Activated gamma-delta T cell treated with anti-CD3 and anti-CD28 coated beads, Interleukin-2, amount 50 U/mL, for 16 hours (primary cell): ENCODE results near the gene RHOBTB3.
A peak's percentile ranks its signal among the peaks of the same experiment; 100 is the strongest.

Source experiments
- DNase-seq: peaks from one replicate; pipeline ENCODE4 v3.0.0-alpha.2; 2020; ENCODE audit warnings: low read depth

RHOBTB3 gene

DNA sequence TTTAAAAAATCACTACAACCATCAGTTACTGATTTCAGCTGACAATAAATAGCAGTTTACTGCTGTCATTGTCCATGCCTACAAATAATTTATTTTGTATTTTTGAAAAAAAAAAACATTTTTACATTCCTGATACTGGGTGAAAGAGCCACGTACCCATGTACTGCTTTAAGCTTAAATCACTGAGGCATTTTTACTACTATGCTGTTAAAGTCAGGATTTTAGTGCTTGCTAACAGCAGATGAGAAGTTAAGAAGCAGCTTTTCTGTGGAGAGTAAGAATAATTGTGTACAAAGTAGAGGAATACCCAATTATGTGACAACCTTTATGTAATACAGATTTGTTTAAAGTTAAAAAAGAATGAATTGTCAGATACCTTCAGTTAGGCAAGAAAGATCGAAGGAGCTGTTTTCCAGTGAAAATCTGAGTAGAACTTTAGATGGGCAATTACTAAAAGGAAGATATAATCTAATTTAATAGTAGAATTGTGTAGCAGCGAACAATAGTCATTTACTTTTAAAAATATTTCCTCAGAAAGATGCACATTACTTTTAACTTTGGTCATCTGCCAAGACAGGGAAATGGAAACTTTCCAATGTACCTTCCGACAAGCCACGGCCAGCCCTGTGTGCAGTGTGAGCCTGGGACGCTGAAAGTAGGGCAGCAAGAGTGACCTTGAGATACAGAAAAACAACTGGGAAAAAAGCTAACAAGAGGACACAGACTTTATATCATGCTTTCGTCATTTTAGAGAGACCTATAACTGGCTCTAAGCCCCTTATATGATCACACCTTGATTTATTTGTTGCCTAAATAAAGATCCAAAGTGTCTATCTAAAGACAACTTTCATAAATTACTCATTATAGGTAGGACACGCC lies 39.9 kb downstream of the RHOBTB3 start:
- no peak for DNase-seq

DNA sequence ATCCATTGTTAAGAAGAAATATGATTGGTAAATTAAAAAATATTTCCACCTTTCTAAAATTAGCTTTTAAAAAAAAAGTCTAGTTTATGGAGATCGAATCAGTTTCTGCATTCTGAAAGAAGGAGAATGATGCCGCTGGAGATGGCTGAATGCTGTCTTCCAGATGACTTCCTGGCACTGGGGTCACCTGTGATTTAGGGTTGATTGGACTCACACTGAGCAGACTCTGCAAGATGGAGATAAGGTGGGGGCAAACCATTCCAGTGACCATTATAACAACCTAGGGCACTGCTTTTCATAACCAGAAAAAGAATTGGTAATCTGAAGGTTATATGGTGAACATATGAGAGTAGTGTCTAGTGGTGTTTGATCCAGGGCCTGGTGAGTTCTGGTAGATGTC lies 40.8 kb downstream of the RHOBTB3 start:
- DNase-seq, result no peak

DNA sequence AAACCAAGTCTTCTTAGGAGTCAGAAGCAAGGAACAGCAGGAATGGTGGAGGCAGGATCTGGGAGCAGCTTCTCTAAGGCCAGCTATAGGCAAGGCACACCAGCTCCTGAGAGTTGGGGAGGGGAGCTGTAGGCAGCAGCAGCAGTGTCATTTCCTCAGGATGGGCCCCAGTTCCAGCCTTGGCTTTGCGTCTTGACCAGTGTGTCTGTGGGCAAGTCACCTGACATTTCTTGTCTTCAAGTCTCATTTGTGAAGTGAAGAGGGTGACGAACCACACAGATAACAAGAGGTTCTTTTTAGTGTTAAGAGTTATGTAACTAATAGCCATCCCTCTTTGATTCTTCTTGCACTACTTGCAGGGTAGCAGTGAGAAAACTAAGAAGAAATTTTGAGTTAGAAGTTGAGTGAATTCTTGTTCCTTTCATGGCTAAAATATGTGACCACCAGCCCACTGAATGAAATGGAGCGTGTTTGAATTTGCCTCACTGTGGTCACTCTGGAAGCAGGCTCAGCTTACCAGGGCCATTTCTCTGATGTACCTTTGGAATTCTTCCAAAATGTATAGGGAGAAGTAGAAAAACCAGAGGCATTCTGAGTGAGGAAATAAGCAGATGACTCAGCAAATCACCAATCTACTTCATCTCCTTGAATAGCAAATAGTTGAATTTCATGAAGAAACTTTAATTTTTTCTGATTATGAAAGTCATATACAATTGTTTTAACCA lies 42.4 kb downstream of the RHOBTB3 start:
- DNase-seq, result no peak

DNA sequence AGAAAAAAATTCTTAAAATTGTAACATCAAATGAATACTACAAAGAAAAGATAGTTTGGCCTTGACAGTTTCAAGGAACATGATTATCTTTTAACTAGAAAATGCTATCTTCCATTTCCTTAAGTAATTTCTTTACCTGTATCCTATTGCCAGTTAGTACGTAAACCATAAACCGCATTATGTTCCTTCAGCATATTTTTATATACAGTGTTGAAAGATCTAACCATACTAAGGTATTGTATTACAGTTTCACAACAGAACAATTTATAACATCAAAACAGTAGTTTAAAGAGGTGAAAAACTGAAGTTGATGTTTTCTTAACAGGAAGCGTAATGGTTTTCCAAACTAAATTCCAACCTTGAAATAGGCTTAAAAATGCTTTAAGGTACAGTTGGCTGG lies 46.3 kb downstream of the RHOBTB3 start:
- no peak for DNase-seq

DNA sequence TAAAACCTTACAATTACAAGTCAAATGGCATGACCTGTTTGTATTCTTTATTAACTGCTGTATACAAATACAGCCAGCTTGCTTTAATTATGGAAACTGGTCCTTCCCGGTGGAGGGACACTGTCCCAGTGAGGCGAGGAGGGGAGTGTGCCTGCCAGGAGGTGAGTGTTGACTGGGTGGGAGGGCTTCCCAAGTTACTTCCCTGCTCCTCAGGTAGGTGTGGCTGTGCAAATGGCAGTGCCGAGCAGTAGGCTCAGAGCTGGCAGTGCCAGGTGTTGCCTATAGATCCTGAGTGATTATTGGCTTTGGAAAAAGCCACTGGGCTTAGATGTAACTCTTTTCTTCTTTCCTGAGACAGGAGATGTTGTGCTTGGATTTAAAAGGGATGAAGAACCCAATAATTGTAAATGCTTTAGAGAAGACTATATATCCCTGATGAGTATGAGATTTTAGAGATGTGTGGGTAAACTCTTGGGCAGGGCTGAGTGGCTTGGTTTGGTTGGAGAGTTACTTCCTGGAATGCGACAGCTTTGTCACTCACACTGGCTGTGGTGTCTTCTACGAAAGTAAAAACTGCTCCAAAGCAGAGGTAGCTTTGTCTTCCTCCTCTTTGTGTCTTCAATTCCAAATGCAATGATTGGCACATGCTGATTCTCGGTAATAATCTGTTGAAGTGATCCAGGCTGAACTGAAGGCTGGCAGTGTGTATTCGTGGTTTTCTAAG lies 47.7 kb downstream of the RHOBTB3 start:
- no peak for DNase-seq

DNA sequence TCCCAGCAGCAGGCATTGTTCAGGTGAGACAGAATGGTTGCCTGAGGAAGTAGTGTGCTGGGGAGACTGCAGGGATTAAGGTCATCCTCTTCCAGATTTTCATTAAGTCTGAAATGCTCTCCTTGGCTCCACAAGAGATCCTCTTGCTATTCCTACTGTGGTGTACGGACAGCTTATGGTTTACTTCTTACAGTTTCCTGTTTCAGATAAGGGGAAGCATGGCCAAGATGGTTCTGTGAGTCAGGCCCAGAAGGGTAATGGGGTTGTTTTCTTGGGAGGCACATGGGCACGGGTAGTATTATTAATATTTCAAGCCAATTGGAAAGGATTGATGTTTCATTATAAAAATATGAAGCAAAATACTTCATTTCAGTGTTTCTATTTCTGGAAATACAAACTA lies 48.5 kb downstream of the RHOBTB3 start:
- DNase-seq, result no peak

DNA sequence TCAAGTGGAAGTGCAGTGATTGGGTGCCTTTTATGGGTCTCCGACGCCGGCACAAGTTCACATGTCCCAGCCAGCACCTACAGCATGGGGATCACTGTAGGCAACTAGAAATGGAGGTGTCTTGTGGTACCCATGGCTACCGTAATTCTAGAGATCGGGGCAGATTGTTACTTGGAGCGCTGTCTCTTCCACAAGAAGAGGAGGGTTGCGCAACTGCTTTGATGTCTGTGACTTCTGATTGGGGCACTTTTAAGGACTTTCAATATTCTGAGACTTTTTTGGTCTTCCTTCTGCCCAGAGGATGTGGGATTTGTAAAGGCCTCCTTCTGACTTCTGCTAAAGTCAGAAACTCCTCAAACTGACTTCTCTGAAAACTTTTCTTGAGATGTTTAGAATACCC lies 49.5 kb downstream of the RHOBTB3 start:
- no peak for DNase-seq

DNA sequence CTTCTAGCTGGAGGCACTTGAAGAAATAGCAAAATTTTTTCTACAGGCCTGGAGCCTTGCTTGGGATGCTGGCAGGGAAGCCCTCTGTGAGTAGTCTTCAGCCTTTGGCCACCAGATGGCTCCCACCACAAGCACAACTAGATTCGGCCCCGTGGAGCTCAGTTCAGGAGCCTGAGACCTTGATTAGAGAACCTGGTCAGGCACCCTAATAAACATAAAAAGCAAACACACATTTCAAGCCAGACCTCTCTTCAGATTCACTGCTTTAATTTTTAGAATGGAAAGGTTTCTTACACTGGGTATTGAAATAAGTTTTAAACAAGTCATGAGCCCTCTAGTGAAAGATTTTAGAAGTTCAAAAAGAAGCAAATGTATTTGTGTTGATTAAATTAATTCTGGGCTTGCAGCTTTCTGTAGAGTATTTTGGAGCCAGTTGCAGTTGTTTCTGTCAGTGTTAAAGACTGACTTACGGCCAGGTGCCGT lies 50.0 kb downstream of the RHOBTB3 start:
- DNase-seq, result peak; percentile 59

DNA sequence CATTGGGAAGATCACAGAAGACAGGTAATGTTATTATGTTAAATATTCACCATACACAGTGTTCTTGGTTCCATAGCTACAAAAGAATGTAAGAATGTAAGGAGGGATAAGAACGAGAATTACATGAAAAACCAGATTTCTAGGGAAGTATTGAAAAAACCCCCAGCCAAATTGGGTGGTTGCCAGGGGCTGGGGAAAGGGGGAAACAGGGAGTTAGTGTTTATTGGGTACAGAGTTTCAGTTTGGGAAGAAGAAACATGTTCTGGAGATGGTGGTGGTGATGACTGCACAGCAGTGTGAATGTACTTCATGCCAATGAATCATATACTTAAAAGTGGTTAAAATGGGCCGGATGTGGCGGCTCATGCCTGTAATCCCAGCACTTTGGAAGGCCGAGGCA lies 51.0 kb downstream of the RHOBTB3 start:
- no peak for DNase-seq

DNA sequence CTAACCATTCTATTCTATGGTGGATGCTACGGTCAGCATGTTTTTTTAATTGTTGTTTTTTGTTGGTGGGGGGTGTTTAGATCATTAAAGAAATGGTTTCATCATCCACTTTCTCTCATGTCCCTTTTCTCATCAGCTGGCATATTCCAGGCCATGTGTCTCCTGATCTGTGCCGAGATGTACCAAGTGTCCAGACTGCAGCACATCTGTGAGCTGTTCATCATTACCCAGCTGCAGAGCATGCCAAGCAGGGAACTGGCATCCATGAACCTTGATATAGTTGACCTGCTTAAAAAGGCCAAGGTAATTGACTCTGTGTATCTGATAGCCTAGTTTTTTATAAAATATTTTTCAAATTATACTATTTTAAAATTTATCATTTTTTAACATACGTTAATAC lies 52.5 kb downstream of the RHOBTB3 start:
- no peak for DNase-seq

DNA sequence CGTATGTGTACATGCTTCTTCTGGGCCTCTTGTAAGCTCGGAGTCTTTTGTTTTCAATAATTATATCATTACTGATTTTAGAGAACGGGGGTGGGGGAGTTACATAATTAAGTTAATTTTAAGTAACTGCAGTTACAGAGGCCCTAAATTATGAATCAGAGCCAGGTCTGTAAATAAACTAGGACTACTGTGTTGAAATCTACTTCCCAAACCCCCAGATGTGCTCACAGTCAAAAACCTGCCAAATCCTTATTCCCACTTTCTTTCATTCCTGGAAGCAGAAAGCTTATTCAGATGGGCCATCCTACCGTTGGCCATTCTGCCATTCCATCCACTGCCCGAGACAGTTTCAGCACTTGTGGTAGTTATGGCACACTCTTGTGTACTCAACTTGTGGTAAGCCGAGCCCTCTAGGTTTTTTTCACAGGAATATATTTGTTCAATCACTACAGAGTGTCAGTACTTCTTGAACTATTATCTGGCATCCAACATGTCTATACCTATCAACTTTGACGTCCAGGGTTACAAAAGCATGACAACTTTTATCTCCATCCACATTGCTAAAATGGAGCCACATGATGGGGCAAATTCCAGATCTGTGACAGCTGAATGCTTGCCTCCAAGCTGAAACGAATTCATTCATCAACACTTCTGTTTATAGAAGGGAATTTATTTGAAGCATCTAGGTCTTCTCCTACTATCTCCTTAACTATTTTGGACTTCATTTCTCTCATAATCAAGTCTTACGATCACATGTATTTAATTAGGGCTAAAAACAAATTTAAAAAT lies 53.6 kb downstream of the RHOBTB3 start:
- DNase-seq, result no peak

DNA sequence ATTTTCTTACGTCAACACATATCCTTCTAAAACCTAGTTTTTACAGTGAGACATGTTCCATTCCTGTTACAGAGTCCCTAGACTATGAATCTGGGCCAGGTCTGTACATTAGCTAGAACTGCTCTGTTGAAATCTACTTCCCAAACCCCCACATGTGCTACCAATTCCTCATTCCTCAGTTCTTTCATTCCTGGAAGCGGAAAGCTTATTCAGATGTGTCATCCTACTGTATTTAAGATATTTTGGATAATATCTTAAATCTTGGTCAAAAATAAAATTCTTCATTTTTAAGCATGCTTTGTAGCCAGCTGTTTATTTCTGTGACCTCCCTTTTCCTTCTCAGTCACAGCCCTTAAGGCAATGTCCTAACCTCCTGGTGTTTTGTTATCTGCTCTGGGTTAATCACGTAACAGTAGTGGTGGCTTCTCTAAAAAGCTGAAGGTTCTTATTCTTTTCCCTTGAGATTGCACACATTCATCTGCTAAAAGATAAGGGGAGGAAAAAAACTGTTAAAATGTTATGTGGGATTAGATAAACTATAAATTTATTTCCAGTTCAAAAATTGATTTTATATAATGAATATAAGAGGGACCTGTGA lies 55.8 kb downstream of the RHOBTB3 start:
- no peak for DNase-seq

DNA sequence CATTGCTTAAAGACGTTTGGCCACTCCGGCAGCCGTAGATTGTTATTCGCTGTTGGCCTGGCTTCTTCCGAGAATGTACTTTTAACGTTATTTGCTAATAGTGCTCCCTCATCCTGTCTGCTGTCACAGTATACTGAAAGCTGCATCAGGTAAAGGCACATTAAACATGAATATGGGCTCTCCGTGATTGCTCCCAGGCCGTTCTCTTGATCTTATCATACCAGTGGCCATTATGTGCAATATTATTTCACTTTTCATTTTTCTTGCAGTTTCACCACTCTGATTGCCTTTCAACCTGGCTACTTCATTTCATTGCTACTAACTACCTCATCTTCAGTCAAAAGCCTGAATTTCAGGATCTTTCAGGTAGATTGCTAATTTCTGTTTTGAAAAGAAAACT lies 57.4 kb downstream of the RHOBTB3 start:
- DNase-seq, result no peak

DNA sequence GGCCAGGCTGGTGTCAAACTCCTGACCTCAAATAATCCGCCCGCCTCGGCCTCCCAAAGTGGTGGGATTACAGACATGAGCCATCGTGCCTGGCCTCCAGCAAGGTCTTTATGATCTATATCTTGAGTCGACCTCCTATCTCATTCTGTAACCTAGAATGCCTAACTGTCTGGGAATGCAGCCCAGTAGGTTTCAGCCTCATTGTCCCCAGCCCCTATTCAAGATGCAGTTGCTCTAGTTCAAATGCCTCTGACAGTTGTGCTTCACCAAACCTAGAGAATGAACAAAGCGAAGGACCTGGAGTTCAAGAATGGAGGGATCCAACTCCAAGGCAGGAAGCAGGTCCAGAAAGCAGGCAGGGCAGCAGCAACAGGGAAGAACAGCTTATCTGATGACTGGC lies 60.6 kb downstream of the RHOBTB3 start:
- DNase-seq, result no peak

DNA sequence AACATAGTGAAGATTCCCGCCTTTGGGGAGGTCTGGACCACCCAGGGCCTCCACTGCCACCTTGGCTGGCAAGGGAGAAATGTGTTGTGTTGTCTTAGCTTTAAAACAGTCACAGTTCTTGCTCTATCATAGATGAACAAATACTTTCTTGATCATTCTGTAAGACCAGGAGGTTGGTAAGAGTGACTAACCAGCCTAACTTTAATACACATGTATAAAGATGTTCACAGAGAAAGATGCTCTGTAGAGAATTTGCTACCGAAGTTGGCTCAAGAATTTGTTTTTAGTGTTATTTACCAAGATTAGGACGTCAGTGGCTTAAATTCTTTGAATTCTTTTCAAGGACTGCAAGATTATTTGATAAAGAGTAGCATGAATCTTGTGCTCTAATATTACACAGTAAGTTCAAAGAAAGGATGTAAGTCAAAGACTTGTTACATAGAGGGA lies 63.0 kb downstream of the RHOBTB3 start:
- no peak for DNase-seq

DNA sequence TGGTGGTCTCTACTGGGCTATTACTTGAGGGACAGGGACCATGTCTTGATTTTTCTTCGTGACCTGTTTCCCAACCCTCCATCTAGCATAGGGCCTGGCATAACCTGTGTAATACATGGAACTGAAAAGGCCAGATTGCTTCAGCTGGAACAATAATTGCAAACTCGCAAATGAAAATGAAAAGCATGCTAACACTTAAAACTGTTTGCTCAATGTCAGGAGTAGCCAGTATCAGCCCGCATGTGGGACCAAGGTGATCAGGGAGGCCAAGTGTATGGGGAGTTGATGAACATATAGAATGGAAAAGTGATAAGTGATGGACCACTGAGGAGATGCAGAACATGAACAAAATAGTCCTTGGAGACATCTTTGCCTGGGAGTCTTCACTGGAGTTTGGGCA lies 66.2 kb downstream of the RHOBTB3 start:
- no peak for DNase-seq

DNA sequence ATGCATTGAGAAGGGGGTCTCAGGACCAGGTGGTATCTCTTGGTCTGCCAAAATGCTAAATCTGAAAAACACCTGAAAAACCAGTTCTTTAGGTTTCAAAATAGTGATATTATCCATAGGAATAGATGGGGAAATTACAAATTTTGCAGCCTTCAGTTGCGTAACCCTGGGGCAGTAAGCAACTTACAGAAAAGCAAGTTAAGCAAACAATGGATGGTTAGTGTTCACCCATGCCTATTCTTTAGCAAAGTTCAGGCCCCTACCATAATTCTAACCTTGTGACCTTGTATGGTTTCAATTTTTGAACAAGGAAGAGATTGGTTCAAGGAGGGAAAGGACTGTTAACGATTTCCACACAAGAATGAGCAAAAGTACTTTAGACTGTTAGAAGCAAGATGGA lies 66.9 kb downstream of the RHOBTB3 start:
- no peak for DNase-seq

DNA sequence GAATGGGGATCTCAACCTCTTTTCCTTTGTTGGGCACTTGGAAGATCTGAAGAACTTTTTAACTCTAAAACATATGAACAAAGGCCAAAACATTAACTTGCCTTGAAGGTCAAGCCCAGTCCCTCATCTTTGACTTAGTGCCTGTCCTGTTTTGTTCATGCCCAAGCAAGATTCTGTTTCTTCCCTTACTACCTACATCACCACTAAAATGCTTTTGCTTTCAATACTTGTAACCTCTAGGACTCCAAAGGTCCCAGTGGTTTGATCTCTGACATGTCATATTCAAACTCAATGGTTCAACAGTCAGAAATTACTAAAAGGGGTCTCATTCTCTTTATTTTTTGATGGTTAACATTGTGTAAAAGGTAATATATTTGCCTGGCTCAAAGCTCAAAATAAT lies 67.4 kb downstream of the RHOBTB3 start:
- no peak for DNase-seq

DNA sequence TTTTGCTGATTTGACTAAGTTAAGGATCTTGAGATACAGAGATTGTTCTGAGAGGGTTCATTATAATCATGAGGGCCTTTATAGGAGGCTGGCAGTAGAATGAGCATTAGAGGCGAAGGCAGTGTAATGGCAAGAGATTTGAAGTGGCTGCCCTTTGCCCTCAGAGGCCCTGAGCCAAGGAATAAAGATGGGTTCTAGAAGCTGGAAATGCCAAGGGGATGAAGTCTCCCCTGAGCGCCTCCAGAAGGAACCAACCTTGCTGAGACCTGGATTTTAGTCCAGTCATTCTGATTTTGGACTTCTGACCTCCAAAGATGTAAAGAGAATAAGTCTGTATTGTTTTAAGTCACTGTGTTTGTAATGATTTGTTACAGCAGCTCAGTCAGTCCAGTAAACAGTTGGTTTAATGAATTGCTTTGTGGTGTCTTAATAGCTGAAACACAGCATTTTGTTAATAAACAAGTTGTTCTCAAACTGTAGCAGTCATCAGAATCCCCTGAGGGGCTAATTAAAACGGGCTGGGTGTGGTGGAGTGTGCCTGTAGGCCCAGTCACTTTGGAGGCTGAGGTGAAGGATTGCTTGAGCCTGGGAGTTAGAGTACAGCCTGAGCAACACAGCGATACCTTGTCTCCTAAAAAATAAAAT lies 68.2 kb downstream of the RHOBTB3 start:
- DNase-seq, result no peak

DNA sequence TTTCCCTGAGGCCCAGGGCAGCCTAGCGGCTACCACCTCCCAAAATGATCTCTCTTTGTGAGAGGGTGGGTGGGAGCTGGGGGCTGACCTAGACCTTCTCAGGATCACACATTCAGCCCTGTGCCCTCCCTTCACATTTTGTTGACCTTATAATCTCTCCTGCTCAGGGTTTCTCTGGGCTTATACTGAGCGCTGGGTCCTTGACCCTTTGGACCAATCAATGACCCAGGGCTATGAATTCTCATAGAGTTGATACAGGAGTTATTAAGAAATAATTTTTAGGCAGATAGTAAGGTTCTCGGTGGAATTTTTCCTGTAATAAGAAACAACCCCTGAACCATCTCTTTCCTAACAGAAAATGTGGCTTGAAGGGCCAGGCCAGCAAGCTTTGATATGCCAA lies 69.4 kb downstream of the RHOBTB3 start:
- no peak for DNase-seq

DNA sequence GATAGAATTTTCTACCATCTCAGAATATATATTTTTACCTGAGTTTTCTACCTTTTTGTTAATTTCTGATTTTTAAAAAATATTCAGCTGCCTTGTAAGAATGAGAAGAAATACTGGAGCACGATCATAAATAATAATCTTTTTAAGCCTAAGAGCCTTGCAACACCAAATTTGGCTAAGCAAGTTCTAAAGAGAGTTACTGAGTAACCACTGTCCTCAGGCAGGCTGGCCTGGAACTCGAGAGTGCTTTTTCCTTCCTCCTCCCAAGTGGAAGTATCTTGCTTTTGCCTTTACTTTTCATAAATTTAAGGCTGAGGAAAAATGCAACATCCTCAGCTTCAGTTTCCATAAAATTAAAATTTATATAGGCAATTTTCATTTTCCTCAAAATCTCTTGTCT lies 70.4 kb downstream of the RHOBTB3 start:
- DNase-seq, result no peak
